GM19452 (cell line): ENCODE measurements around the gene PLXNB2.
"Not testable (repeated sequence)": the region's sequence is repeated elsewhere in the genome, so short reads cannot be mapped to it uniquely, and the experiment has no call there.

Experiments used
- ATAC-seq: cut with Tn5 transposase; IDR thresholded peaks from one replicate; pipeline ENCODE4 v1.9.1; 2021; ENCODE audit not compliant: unreplicated experiment

The PLXNB2 gene, protein sequence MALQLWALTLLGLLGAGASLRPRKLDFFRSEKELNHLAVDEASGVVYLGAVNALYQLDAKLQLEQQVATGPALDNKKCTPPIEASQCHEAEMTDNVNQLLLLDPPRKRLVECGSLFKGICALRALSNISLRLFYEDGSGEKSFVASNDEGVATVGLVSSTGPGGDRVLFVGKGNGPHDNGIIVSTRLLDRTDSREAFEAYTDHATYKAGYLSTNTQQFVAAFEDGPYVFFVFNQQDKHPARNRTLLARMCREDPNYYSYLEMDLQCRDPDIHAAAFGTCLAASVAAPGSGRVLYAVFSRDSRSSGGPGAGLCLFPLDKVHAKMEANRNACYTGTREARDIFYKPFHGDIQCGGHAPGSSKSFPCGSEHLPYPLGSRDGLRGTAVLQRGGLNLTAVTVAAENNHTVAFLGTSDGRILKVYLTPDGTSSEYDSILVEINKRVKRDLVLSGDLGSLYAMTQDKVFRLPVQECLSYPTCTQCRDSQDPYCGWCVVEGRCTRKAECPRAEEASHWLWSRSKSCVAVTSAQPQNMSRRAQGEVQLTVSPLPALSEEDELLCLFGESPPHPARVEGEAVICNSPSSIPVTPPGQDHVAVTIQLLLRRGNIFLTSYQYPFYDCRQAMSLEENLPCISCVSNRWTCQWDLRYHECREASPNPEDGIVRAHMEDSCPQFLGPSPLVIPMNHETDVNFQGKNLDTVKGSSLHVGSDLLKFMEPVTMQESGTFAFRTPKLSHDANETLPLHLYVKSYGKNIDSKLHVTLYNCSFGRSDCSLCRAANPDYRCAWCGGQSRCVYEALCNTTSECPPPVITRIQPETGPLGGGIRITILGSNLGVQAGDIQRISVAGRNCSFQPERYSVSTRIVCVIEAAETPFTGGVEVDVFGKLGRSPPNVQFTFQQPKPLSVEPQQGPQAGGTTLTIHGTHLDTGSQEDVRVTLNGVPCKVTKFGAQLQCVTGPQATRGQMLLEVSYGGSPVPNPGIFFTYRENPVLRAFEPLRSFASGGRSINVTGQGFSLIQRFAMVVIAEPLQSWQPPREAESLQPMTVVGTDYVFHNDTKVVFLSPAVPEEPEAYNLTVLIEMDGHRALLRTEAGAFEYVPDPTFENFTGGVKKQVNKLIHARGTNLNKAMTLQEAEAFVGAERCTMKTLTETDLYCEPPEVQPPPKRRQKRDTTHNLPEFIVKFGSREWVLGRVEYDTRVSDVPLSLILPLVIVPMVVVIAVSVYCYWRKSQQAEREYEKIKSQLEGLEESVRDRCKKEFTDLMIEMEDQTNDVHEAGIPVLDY (N-terminal part only)

DNA sequence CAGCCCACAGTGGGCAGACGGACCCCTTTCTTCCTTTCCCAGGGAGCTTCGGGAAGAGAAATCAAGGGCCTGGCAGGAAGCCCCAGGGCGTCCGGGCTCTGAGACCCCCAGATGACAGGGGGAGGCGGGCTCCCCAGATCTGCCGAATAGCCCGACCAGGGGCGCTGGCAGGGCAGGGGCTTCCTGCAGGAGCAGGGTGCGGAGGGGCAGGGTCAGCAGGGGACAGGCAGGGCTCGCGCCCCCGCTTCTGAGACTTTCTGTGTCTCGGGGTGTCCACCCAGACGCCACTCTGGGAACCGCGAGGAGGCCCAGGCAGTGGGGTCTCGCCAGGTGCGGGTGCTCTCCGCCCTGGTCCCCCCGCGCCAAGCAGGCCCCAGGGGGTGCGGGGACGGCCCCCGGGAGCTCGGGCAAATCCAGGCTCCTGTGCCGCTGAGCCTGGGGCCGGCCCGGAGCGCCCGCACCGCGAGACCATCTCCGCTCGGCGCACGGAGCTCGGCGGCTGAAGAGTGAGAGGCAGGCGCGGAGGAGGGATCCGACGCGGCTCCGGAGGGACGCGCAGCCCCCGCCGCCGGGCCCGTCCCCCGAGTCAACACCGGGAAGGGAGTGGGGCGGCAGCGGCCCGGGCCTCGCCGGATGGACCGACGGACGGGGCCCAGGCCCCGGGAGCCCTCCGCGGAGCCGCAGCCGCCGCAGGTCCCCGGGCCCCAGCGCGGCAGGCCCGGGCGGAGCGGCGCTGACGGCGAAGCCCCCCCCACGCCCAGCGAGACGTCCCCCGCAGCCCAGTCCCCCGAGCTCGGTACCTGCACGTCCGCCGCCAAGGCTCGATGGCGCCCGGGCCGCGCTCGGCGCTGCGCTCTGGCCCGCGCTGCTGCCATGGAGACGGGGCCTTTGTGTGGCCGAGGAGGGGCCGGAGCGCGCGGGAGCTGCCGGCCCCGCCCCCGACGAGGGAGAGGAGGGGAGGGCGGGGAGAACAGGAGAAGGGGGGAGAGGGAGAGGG is at the start of gene PLXNB2:
Gene PLXNB2, minus strand, starts transcription at position 894 of the 997 bp plus-strand sequence. CDS start 17,062 bp downstream, outside the sequence.
- no peak for ATAC-seq

DNA sequence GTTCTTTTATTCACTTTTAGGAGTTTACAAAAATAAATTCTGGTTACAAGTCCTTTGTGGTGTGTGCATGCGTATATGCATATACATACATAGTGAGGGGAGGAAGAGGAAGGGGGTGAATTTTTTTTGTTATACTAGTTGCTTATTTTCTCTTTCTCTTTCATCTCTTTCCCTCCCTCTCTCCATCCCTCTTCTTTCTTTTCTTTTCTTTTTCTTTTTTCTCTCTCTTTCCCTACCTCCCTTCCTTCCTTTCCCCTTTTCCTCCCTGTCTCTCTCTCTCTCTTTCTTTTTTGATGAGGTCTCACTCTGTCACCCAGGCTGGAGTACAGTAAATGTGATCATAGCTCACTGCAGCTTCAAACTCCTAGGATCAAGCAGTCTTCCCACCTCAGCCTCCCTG is 49.8 kb upstream of the PLXNB2 start:
- ATAC-seq, result no peak

DNA sequence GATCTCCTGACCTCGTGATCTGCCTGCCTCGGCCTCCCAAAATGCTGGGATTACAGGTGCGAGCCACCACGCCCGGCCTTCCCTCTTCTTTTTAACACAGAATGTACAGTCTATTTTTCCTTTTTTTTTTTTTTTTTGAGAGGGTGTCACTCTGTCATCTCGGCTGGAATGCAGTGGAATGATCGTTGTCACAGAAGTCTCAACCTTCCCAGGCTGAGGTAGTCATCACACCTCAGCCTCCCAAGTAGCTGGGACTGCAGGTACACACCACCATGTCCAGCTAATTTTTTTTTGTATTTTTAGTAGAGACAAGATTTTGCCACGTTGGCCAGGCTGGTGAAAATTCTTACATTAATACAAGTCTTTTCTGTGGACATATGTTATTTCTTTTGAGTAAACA is 48.7 kb upstream of the PLXNB2 start:
- no peak for ATAC-seq

DNA sequence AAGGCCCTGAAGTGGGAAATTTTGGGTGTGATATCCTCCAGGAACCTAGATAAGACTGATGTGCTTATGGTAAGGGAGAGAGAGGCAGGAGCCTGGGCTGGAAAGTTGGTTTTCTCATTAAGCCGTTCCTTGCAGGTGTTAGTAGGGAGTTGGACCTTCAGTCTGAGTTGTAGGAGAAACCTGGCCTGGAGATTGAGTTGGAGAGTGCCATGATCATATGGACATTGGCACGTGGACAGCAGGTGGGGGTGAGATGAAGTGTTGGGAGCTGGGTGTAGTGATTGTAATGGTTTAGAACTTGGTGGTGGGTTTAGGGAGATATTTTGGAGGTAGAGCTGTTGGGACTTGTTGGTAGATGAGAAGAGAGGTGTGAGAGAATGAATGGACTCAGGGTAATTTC is 40.6 kb upstream of the PLXNB2 start:
- ATAC-seq, result no peak

DNA sequence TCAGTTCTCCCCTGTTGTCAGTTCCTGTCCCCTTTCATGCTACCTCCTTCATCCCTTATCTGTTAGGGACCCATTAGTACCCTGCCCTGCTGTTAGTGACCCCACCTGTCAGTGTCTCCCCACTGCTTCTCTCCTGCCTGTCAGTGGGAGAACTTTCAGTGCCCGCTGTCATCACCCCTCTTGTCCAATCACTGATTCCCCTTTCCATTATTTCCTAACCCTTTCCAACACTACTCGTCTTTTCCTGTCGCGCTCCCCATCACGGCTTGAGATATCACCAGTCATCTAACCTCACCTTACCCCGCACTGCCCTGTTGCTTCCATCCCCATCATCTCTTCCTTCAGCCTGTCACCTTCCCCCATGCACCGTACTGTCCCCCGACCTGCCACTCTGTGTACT is 39.7 kb upstream of the PLXNB2 start:
- no peak for ATAC-seq

DNA sequence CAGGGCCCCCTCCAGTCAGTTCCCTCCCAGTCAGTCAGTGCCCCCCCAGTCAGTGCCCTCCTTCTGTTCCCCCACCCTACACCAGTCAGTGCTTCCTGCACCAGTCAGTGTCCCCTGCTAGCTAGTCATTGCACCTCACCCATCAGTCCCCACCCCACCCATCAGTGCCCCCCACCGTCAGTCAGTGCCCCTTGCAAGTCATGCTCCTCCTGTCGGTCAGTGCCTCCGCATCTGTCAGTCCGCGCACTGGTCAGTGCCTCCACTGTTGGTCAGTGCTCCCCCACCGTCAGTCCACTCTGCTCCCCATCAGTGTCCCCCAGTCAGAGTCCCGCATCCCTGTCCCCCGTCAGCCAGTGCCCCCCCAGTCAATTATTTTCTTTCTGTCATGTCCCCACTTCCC is 39.0 kb upstream of the PLXNB2 start:
- no peak for ATAC-seq

DNA sequence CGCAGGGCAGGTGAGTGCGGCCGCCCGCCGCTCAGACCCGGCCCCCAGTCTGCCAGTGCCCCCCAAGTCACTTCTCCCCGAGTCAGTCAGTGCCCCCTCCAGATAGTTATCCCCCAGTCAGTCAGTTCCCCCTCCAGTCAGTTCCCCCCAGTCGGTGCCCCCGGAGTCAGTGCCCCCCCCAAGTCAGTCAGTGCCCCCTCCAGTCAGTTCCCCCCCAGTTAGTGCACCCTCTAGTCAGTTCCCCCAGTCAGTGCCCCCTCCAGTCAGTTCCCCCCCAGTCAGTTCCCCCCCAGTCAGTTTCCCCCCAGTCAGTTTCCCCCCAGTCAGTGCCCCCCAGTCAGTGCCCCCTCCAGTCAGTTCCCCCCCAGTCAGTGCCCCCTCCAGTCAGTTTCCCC is 36.1 kb upstream of the PLXNB2 start:
- no peak for ATAC-seq

DNA sequence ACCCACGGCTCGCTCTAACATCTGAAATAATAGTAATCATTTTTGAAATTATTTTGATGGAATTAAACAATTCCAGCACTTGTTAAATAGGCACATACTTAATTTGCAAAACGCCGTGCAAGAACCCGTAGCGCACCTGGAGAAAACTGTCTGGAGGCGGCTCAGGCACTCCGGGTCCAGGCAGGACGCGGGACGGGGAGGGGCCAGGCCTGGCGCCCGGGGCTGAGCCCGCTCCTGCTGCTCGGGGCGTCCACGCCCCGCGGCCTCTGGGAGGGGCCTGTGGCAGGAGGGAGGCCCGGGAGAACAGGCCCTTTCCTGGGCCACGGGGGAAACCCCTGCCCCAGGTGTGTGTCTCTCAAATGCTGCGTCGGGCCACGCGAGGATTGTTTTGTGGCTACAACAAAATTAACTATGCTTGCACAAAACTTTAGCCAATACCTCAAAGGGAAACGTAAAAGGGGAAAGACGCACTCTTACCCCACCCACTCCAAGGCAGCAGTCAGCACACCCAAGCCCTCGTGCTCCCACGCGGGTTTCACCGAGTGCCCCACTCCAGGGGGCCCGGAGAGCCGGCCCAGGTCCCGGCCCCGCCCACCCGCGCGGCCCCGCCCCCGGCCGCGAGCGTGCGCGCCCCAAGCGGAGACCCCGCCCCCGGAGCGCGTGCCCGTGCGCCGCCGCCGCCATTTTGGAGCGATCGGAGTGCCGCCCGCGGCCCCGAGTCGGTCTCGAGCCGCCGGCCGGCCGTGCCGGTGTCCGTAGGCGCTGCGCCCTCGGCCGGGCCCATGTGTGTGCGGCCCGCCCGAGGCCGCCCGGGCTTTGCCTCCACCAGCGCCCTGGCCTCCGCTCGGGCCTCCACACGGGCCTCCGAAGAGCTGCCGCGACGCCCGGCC is 35.5 kb upstream of the PLXNB2 start, which contains the start of gene PPP6R2:
Gene PPP6R2, plus strand, starts transcription at position 677 of the 890 bp plus-strand sequence. CDS start 50,582 bp downstream, outside the sequence.
- ATAC-seq, result peak; percentile 59

DNA sequence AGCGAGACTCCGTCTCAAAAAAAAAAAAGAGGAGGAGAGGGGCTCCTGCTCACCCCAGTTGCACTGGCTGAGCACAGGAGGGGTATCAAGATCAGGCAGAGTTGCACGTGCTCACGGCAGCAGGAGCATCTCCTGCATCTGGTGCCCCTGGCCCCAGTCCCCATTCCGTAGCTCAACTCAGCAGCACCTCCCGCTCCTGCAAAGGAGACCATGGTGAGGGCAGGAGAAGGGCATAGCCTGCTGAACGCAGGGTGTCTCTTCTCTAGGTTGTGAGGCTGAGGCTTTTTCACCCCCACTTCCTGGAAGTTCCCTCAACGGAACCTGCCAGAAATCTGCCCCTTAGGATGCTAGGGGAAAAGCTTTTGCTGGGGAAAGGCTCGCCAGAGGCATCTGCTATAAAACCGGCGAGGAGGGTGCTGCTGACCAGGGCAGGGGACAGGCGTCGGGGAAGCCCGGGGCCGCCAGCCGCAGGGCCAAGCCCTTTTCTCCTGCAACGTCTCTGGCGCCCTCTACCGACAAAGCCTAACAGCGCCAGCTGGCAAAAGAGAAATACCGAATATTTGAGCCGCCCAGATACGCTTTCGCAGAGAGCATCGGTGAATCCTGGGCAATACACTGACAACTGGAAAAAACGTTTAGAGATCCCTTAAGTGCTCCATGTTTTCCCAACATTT is 34.7 kb upstream of the PLXNB2 start:
- ATAC-seq, result peak; percentile 60

DNA sequence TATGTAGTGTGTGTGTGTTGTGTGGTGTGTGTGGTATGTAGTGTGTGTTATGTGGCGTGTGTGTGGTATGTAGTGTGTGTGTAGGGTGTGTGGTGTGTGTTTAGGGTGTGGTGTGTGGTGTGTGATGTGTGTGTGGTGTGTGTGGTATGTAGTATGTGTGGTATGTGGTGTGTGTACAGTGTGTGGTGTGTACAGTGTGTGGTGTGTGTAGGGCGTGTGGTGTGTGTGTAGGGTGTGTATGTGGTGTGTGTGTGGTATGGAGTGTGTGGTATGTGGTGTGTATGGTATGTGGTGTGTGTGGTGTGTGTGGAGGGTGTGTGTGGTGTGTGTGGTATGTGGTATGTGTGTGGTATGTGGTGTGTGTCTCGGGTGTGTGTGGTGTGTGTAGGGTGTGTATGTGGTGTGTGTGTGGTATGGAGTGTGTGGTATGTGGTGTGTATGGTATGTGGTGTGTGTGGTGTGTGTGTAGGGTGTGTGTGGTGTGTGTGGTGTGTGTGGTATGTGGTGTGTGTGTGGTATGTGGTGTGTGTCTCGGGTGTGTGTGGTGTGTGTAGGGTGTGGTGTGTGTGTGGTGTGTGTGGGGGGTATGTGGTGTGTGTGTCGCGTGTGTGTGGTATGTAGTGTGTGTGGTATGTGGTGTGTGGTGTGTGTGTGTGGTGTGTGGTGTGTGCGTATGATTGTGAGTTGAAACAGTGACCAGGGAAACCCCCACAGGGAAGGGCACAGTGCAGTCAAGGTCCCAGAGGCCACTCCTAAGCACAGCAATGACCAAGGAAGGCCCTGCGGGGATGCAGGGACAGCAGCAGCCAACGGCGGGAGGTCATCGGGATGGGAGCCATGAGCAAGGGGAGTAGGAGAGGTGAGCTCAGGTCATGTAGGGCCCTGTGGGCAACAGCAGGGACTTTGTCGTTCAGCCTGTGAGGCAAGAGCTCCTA is 32.8 kb upstream of the PLXNB2 start:
- ATAC-seq, result no peak

DNA sequence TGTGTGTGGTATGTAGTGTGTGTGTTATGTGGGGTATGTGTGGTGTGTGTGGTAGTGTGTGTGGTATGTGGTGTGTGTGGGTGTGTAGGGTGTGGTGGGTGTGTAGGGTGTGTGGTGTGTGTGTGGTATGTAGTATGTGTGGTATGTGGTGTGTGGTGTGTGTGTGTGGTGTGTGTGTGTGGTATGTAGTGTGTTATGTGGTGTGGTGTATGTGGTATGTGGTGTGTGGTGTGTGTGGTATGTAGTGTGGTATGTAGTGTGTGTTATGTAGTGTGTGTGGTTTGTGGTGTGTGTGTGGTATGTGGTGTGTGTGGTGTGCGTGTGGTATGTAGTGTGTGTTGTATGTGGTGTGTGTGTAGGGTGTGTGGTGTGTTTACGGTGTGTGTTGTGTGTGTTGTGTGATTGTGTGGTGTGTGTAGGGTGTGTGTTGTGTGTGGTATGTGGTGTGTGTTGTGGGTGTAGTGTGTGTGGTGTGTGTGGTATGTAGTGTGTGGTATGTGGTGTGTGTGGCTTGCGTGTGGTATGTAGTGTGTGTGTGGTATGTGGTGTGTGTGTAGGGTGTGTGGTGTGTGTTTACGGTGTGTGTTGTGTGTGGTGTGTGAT is 31.5 kb upstream of the PLXNB2 start:
- ATAC-seq, result no peak

DNA sequence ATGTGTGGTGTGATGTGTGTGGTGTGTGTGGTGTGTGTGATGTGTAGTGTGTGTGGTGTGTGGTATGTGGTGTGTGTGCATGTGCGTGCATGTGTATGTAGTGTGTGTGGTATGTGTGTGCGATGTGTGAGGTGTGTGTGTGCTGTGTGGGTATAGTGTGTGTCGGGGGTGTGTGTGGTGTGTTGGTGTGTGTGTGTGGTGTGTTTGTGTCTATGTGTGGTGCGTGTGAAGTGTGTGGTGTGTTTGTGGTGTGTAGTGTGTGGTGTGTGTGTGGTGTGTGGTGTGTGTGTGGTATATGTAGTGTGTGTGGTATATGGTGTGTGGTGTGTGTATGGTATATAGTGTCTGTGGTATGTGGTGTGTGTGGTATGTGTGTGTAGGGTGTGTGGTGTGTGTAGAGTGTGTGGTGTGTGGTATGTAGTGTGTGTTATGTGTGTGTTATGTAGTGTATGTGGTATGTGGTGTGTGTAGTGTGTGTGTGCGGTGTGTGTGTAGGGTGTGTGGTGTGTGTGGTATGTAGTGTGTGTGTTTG is 30.7 kb upstream of the PLXNB2 start:
- no peak for ATAC-seq

DNA sequence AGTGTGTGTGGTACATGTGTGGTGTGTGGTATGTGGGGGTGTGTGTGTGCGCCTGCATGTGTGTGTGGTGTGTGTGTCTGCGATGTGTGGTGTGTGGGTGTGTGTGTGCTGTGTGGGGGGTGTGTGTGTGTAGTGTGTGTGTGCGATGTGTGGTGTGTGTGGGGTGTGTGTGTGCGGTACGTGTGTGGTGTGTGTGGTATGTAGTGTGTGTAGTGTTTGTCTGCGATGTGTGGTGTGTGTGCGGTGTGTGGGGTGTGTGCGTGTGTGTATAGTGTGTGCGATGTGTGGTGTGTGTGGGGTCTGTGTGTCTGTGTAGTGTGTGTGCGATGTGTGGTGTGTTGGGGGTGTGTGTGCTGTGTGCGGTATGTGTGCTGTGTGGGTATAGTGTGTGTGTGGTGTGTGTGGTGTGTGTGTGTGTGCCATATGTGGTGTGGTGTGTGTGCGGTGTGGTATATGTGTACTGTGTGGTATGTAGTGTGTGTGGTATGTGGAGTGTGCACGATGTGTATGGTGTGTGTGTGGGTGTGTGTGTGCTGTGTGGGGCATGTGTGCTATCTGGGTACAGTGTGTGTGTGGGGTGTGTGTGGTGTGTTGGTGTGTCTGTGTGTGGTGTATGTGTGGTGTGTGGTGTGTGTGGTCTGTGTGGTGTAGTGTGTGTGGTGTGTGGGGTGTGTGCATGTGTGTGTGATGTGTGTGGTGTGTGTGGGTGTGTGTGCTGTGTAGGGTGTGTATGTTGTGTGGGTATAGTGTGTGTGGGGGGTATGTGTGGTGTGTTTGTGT is 30.0 kb upstream of the PLXNB2 start:
- ATAC-seq, result no peak

DNA sequence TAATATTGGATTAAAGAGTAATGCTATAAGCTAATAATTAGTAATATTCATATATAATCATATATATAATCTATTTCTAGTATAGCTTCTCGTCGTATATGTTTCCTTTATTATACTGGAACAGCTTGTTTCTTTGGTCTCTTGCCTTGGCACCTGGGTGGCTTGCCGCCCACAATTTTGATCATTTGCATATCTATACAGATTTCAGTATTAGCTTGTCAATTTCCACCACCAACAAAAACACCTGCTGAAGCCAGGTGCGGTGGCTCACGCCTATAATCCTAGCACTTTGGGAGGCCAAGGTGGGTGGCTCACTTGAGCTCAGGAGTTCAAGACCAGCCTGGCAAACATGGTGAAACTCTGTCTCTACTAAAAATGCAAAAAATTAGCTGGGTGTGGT is 27.0 kb upstream of the PLXNB2 start:
- ATAC-seq, result not testable (repeated sequence)

DNA sequence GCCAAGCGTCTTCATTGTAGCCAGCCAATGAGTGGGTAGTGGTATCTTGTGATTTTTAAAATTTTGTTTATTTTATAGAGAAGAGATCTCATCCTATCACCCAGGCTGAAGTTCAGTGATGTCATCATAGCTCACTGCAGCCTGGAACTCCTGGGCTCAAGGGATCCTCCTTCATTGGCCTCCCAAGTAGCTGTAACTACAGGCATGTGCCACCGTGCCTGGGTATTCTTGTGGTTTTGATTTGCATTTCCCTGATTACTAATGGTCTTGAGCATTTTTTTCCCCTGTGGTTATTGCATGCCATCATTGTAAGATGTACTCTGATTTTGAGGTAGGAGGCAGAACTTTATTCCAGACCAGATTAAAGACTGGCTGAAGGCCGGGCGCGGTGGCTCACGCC is 21.8 kb upstream of the PLXNB2 start:
- ATAC-seq, result no peak

DNA sequence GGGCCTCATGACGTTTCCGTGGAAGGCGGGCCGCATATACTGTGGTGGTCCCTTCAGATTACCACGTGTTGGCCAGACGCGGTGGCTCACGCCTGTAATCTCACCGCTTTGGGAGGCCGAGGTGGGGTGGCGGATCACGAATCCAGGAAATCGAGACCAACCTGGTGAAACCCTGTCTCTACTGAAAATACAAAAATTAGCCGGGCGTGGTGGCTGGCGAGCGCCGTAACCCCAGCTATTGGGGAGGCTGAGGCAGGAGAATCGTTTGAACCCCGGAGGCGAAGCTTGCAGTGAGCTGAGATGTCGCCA is 20.2 kb upstream of the PLXNB2 start:
- no peak for ATAC-seq
